Brain microvascular endothelial cell (primary cell): ENCODE measurements around the gene WDR3.

ENCODE experiments used
- DNase-seq: peaks from one replicate; pipeline ENCODE4 v3.0.0-alpha.2; 2020
- H3K27ac ChIP-seq: fragments of 250-450 bp; sonication (Bioruptor Pico); 2 replicates; pipeline ENCODE4 v1.5.1; 2020; ENCODE audit warnings: mild to moderate bottlenecking, moderate library complexity
- H3K27me3 ChIP-seq: fragments of 250-450 bp; sonication (Bioruptor Pico); replicated peaks from 2 replicates; pipeline ENCODE4 v1.5.1; 2020; ENCODE audit warnings: mild to moderate bottlenecking
- H3K36me3 ChIP-seq: fragments of 250-450 bp; sonication (Bioruptor Pico); replicated peaks from 2 replicates; pipeline ENCODE4 v1.5.1; 2020; ENCODE audit warnings: mild to moderate bottlenecking
- H3K4me3 ChIP-seq: 2 replicates; pipeline ENCODE4 v1.5.1; 2011; ENCODE audit warnings: low read depth, mild to moderate bottlenecking, control low read depth, low read length, moderate library complexity
- in situ Hi-C: cut with HindIII; loops from 2 replicates; pipeline ENCODE4 v1.10.0; 2017; ENCODE audit warnings: low sequenced_read_pairs, low pct_ligation_motif_present
- TF ChIP-seq, protein P1 (sequence below): IDR thresholded peaks from 2 replicates; pipeline ENCODE4 v1.5.1; 2011; ENCODE audit warnings: low read depth, mild to moderate bottlenecking, moderate library complexity, low read length, control low read depth, inconsistent platforms; ENCODE audit errors: missing control alignments

WDR3 gene

GRCh38 chr1:117976381-117976780 lies 46.8 kb downstream of the WDR3 start:
- in situ Hi-C loops, result no loop called here
- TF ChIP-seq, protein P1, sequence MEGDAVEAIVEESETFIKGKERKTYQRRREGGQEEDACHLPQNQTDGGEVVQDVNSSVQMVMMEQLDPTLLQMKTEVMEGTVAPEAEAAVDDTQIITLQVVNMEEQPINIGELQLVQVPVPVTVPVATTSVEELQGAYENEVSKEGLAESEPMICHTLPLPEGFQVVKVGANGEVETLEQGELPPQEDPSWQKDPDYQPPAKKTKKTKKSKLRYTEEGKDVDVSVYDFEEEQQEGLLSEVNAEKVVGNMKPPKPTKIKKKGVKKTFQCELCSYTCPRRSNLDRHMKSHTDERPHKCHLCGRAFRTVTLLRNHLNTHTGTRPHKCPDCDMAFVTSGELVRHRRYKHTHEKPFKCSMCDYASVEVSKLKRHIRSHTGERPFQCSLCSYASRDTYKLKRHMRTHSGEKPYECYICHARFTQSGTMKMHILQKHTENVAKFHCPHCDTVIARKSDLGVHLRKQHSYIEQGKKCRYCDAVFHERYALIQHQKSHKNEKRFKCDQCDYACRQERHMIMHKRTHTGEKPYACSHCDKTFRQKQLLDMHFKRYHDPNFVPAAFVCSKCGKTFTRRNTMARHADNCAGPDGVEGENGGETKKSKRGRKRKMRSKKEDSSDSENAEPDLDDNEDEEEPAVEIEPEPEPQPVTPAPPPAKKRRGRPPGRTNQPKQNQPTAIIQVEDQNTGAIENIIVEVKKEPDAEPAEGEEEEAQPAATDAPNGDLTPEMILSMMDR, result no peak
- no peaks in the 10 kb centered on the region for H3K36me3 ChIP-seq
- H3K27me3 ChIP-seq, result no peaks in the 10 kb centered on the region
- no peak for DNase-seq
- no peak overlapping the region for H3K4me3 ChIP-seq
- H3K27ac ChIP-seq, result no peak overlapping the region

DNA sequence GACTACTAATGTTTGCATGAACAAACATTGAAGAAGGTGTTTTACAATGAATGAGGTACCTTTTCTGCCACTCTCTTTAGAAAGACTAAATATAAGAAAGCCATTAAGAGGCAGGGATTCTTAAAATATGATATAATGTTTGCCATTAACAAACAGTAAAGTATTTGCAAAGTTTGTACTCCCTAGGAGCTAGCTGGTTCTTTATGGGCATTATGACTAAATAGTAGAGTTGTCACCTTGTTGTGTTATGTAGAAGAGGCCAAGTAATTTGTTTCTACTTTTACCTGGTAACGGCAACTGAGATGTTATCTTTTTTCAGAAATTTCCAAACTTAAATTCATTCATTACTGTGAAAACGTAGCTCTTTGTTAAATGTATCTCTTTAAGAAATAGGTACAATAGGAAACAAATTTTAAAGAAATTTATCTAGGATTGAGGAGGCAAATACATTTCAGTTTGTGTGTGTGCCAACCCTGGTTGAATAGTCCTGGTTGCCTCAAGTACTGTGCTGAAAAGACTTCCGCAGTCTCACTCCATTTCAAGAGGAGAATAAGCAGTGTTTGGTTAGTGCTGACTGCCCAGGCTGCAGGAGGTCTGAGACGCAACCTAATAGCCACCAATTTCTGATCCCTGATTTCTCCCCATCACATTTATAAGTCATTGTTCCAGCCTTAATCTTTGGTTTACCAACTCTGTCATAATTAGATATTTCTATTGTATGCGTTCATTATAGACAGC lies 52.1 kb downstream of the WDR3 start:
- Histone ChIP-seq H3K36me3 (no peaks in the 10 kb centered on the region), H3K27me3 (peaks cover 2% of the 10 kb centered on the region), H3K27ac (no peak overlapping the region), H3K4me3 (no peak overlapping the region)
- in situ Hi-C loops, result no loop called here
- no peak for DNase-seq
- TF ChIP-seq, protein P1, result no peak

GRCh38 chr1:117985239-117985638 lies 55.7 kb downstream of the WDR3 start:
- Histone ChIP-seq H3K27me3 (peaks cover 2% of the 10 kb centered on the region), H3K4me3 (no peak overlapping the region), H3K27ac (no peak overlapping the region), H3K36me3 (no peaks in the 10 kb centered on the region)
- DNase-seq, result no peak
- in situ Hi-C loops, result no loop called here
- TF ChIP-seq, protein P1, result no peak

- H3K4me3 ChIP-seq, result no peak overlapping the region
- no peaks in the 10 kb centered on the region for H3K36me3 ChIP-seq
- in situ Hi-C loops, result no loop called here
- TF ChIP-seq, protein P1, result no peak
- no peak overlapping the region for H3K27ac ChIP-seq
- H3K27me3 ChIP-seq, result peaks cover 2% of the 10 kb centered on the region
- DNase-seq, result no peak
These were observed 56.4 kb downstream of the WDR3 start for GRCh38 chr1:117985973-117986372.

DNA sequence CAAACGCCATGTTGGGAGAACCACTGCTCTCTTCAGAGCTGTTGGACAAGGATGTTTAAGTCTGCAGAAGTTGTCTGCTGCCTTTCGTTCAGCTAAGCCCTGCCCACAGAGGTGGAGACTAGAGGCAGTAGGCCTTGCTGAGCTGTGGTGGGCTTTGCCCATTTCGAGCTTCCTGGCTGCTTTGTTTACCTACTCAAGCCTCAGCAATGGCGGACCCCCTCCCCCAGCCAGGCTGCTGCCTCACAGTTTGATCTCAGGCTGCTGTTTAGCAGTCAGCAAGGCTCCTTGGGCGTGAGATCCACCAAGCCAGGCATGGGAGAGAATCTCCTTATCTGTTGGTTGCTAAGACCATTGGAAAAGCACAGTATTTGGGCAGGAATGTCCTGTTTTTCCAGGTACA lies 74.8 kb downstream of the WDR3 start:
- in situ Hi-C loops, result no loop called here
- Histone ChIP-seq H3K4me3 (no peak overlapping the region), H3K36me3 (no peaks in the 10 kb centered on the region), H3K27ac (no peak overlapping the region), H3K27me3 (no peaks in the 10 kb centered on the region)
- TF ChIP-seq, protein P1, result no peak
- no peak for DNase-seq

DNA sequence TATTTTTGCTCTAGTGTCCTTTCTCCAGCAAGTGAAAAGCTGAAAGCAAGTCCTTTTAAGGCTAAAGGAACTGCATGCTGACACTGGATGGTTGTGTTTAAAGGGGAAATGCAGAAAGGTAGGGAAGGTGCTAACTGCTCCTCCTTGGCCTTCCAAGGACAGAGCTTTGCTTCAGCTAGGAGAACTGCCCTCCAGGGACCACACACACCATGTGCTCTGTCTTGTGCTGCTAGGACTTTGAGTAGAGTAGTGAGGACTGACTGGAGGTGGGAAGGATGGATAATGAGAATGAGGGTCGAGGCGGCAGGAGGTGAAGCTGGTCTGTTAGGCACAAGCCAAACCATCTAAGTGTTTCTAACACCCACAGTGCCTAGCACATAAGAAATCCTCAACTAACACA lies 77.9 kb downstream of the WDR3 start:
- in situ Hi-C loops, result no loop called here
- DNase-seq, result no peak
- peaks cover 3% of the 10 kb centered on the region for H3K27me3 ChIP-seq
- H3K27ac ChIP-seq, result no peak overlapping the region
- H3K36me3 ChIP-seq, result no peaks in the 10 kb centered on the region
- TF ChIP-seq, protein P1, result no peak
- H3K4me3 ChIP-seq, result no peak overlapping the region
